CD14-positive monocyte (primary cell): ENCODE results near the gene KCNT2. TPM values are rescaled to one million over a fixed set of nuclear protein-coding genes. Genes with fewer than 3 reads are reported as not detected.

Experiments
- DNase-seq, 3 donors: peaks; one replicate each; pipeline ENCODE4 v3.0.0-alpha.2; 2011 to 2022
- H2AFZ ChIP-seq: 2 replicates; pipeline ENCODE4 v1.6.0; 2012; ENCODE audit warnings: mild to moderate bottlenecking, low read depth, low read length, inconsistent platforms; ENCODE audit not compliant: insufficient read depth, poor library complexity, severe bottlenecking
- H3K27ac ChIP-seq, 2 donors: 1 replicate in 1 of 2; 2 replicates in 1 of 2; pipeline ENCODE4 v1.5.1; 2012 to 2013; ENCODE audit warnings: low read length in 2 of 2, control low read depth in 1 of 2, inconsistent platforms in 1 of 2, low read depth in 1 of 2, mild to moderate bottlenecking in 1 of 2
- H3K27me3 ChIP-seq, 2 donors: one replicate each; pipeline versions ENCODE4 v1.6.0 to v1.6.1; 2011 to 2013; ENCODE audit warnings: low read length in 2 of 2; ENCODE audit not compliant: control insufficient read depth in 2 of 2, insufficient read depth in 2 of 2
- H3K36me3 ChIP-seq, 2 donors: replicated peaks in 1 of 2; 1 replicate in 1 of 2; 2 replicates in 1 of 2; pipeline versions ENCODE4 v1.5.1 to v1.6.1; 2012 to 2013; ENCODE audit warnings: low read length in 2 of 2, control low read depth in 1 of 2, inconsistent platforms in 1 of 2, mild to moderate bottlenecking in 1 of 2; ENCODE audit not compliant: insufficient read depth in 2 of 2, control insufficient read depth in 1 of 2
- H3K4me1 ChIP-seq, 2 donors: 1 replicate in 1 of 2; 2 replicates in 1 of 2; pipeline versions ENCODE4 v1.5.1 to v1.6.1; 2012 to 2013; ENCODE audit warnings: low read length in 2 of 2, control low read depth in 1 of 2, inconsistent platforms in 1 of 2, mild to moderate bottlenecking in 1 of 2, moderate library complexity in 1 of 2; ENCODE audit not compliant: insufficient read depth in 2 of 2, control insufficient read depth in 1 of 2
- H3K4me2 ChIP-seq: replicated peaks from 2 replicates; pipeline ENCODE3; 2012; ENCODE audit warnings: low read length, moderate library complexity, mild to moderate bottlenecking; ENCODE audit not compliant: poor library complexity, severe bottlenecking; ENCODE audit errors: extremely low read depth
- H3K4me3 ChIP-seq, 3 experiments: fragments of 200-600 bp in 1 of 3; sonication (generic) in 1 of 3; replicated peaks in 1 of 3; 1 replicate in 2 of 3; 2 replicates in 1 of 3; pipeline ENCODE4 v1.5.1; 2011 to 2013; ENCODE audit warnings: low read length in 3 of 3, mild to moderate bottlenecking in 3 of 3, control low read depth in 2 of 3, low read depth in 2 of 3, inconsistent platforms in 1 of 3, moderate library complexity in 1 of 3
- H3K79me2 ChIP-seq: 2 replicates; pipeline ENCODE4 v1.6.0; 2012; ENCODE audit warnings: mild to moderate bottlenecking, control low read depth, inconsistent platforms, low read length, moderate library complexity; ENCODE audit not compliant: insufficient read depth
- H3K9ac ChIP-seq: 2 replicates; pipeline ENCODE4 v1.6.0; 2017; ENCODE audit warnings: low read length, mild to moderate bottlenecking; ENCODE audit not compliant: insufficient read depth, poor library complexity, severe bottlenecking
- H3K9me3 ChIP-seq, 2 donors: replicated peaks in 1 of 2; 1 replicate in 1 of 2; 2 replicates in 1 of 2; pipeline versions ENCODE4 v1.5.1 to v1.6.1; 2012 to 2013; ENCODE audit warnings: low read length in 2 of 2, control low read depth in 1 of 2; ENCODE audit not compliant: control insufficient read depth in 1 of 2, insufficient read depth in 1 of 2
- H4K20me1 ChIP-seq: 2 replicates; pipeline ENCODE4 v1.6.0; 2012; ENCODE audit warnings: mild to moderate bottlenecking, low read length, control low read depth, moderate library complexity; ENCODE audit not compliant: insufficient read depth
- H3K27ac Mint-ChIP-seq, 7 donors: one replicate each; pipeline ENCODE4 v1.8.0; 2020; ENCODE audit warnings: mild to moderate bottlenecking in 7 of 7, mixed read lengths in 7 of 7, moderate library complexity in 6 of 7, inconsistent platforms in 2 of 7
- H3K27me3 Mint-ChIP-seq, 3 donors: one replicate each; pipeline ENCODE4 v1.8.0; 2021 to 2022; ENCODE audit warnings: low read depth in 3 of 3, mild to moderate bottlenecking in 3 of 3, mixed read lengths in 3 of 3, moderate library complexity in 3 of 3, inconsistent platforms in 1 of 3
- H3K36me3 Mint-ChIP-seq, 2 donors: one replicate each; pipeline ENCODE4 v1.8.0; 2020; ENCODE audit warnings: mixed read lengths in 2 of 2, inconsistent platforms in 1 of 2, mild to moderate bottlenecking in 1 of 2
- H3K4me1 Mint-ChIP-seq: one replicate; pipeline ENCODE4 v1.8.0; 2020; ENCODE audit warnings: mild to moderate bottlenecking, mixed read lengths
- H3K4me3 Mint-ChIP-seq, 2 donors: one replicate each; pipeline ENCODE4 v1.8.0; 2020; ENCODE audit warnings: mild to moderate bottlenecking in 2 of 2, mixed read lengths in 2 of 2, moderate library complexity in 1 of 2
- H3K9me3 Mint-ChIP-seq, 7 donors: one replicate each; pipeline ENCODE4 v1.8.0; 2020 to 2022; ENCODE audit warnings: mixed read lengths in 7 of 7, mild to moderate bottlenecking in 6 of 7, moderate library complexity in 6 of 7, inconsistent platforms in 2 of 7
- CTCF ChIP-seq: fragments of 200-600 bp; IDR thresholded peaks from one replicate; pipeline ENCODE4 v1.8.0; 2022; ENCODE audit warnings: antibody characterized with exemption, mild to moderate bottlenecking
- WGBS: methylation state at CpG from one replicate; pipeline ENCODE4 v1.1.5; 2013; ENCODE audit warnings: missing lambda C conversion rate; ENCODE audit not compliant: insufficient coverage; 5-methylcytosine and 5-hydroxymethylcytosine counted together
- intact Hi-C, 2 donors: fragments of 100-400 bp; cut with micrococcal nuclease; formaldehyde crosslinking; loops; one replicate each; pipeline versions ENCODE4 v1.15.0 to v1.15.1; 2023
- polyA plus RNA-seq, 3 donors: library from polyadenylated mRNA; depleted of rRNA in 1 of 3; unstranded in 2 of 3; stranded (reverse) in 1 of 3; fragments of 300-500 nt in 2 of 3; fragments of >200 nt in 1 of 3; fragmentation: Illumina TruSeq in 2 of 3; gene quantifications; 1 replicate in 2 of 3; 2 replicates in 1 of 3; pipeline ENCODE4 v1.2.3, GENCODE V29; 2012 to 2021

The KCNT2 gene
- polyA plus RNA-seq, 3 donors: not detected

- no peak for TF ChIP-seq CTCF
- Histone ChIP-seq H2AFZ (no peak overlapping the region), H3K4me1 (no peaks in the 10 kb centered on the region), H3K79me2 (no peaks in the 10 kb centered on the region), H4K20me1 (no peaks in the 10 kb centered on the region), H3K27me3 (no peaks in the 10 kb centered on the region), H3K36me3 (no peaks in the 10 kb centered on the region), H3K9ac (no peak overlapping the region), H3K4me2 (no peak overlapping the region), H3K4me3 (no peak overlapping the region), H3K9me3 (no peaks in the 10 kb centered on the region), H3K27ac (no peak overlapping the region)
- Mint-ChIP-seq H3K27ac (no peak overlapping the region), H3K4me1 (no peaks in the 10 kb centered on the region), H3K9me3 (peaks cover 0 to 3% (median 2%) of the 10 kb centered on the region in 7 donors), H3K4me3 (no peak overlapping the region), H3K36me3 (no peaks in the 10 kb centered on the region), H3K27me3 (no peaks in the 10 kb centered on the region)
- no peak for DNase-seq
- intact Hi-C loops: no loop called here
These were observed 57.5 kb downstream of the KCNT2 start for GRCh38 chr1:196550731-196551130.

- Mint-ChIP-seq H3K27me3 (no peaks in the 10 kb centered on the region), H3K4me1 (no peaks in the 10 kb centered on the region), H3K36me3 (no peaks in the 10 kb centered on the region), H3K27ac (no peak overlapping the region), H3K9me3 (peaks cover 0 to 3% (median 0%) of the 10 kb centered on the region in 7 donors), H3K4me3 (no peak overlapping the region)
- Histone ChIP-seq H3K79me2 (no peaks in the 10 kb centered on the region), H3K36me3 (no peaks in the 10 kb centered on the region), H3K27ac (no peak overlapping the region), H2AFZ (no peak overlapping the region), H3K9me3 (no peaks in the 10 kb centered on the region), H4K20me1 (no peaks in the 10 kb centered on the region), H3K9ac (no peak overlapping the region), H3K4me2 (no peak overlapping the region), H3K4me1 (no peaks in the 10 kb centered on the region), H3K27me3 (no peaks in the 10 kb centered on the region), H3K4me3 (no peak overlapping the region)
- WGBS: no CpG with 5 or more reads among the region's 3 CpGs
- TF ChIP-seq CTCF: no peak
- intact Hi-C loops: no loop called here
- no peak for DNase-seq
These were observed 61.7 kb downstream of the KCNT2 start for GRCh38 chr1:196546272-196547111.
